Activated T-cell treated with anti-CD3 and anti-CD28 coated beads for 24 hours (primary cell): ENCODE data around the gene ALPL.

Experiments used
- DNase-seq: peaks from one replicate; pipeline ENCODE4 v3.0.0-alpha.2; 2020; ENCODE audit warnings: low read depth

Gene ALPL

GRCh38 chr1:21598904-21599303 lies 89.7 kb downstream of the ALPL start:
- DNase-seq = no peak

GRCh38 chr1:21599402-21599801 lies 90.2 kb downstream of the ALPL start:
- DNase-seq = no peak

- no peak for DNase-seq
Measured at GRCh38 chr1:21601278-21602048, 92.2 kb downstream of the ALPL start.

GRCh38 chr1:21603177-21604138 lies 94.2 kb downstream of the ALPL start:
- no peak for DNase-seq

- DNase-seq = no peak
Measured at GRCh38 chr1:21604208-21604957, 95.2 kb downstream of the ALPL start.

- no peak for DNase-seq
Measured at GRCh38 chr1:21605012-21605715, 95.9 kb downstream of the ALPL start.

- DNase-seq = no peak
Measured at GRCh38 chr1:21605964-21606705, 96.9 kb downstream of the ALPL start.

- peak; percentile 40 for DNase-seq
Measured at GRCh38 chr1:21607549-21608529, 98.6 kb downstream of the ALPL start.

- no peak for DNase-seq
Measured at GRCh38 chr1:21608798-21609197, 99.6 kb downstream of the ALPL start.

- DNase-seq = no peak
Measured at GRCh38 chr1:21610027-21610426, 100.8 kb downstream of the ALPL start.

GRCh38 chr1:21610989-21611785 lies 102.0 kb downstream of the ALPL start:
- DNase-seq = no peak

- no peak for DNase-seq
Measured at GRCh38 chr1:21612057-21612456, 102.8 kb downstream of the ALPL start.

- no peak for DNase-seq
Measured at GRCh38 chr1:21613072-21613867, 104.0 kb downstream of the ALPL start.

- DNase-seq = no peak
Measured at GRCh38 chr1:21614419-21615115, 105.3 kb downstream of the ALPL start.

- DNase-seq = no peak
Measured at GRCh38 chr1:21616372-21616771, 107.1 kb downstream of the ALPL start.

- DNase-seq = no peak
Measured at GRCh38 chr1:21617126-21617738, 108.0 kb downstream of the ALPL start.

GRCh38 chr1:21618059-21618458 lies 108.8 kb downstream of the ALPL start:
- DNase-seq = no peak
